SK-N-MC (cell line): ENCODE results near the gene MRPL54.

Experiments used
- EZH2 ChIP-seq: fragments of 200-600 bp; sonication (generic); IDR thresholded peaks from one replicate; pipeline ENCODE4 v1.6.1; 2017; ENCODE audit warnings: antibody characterized with exemption
- FOXP2 ChIP-seq: optimal IDR thresholded peaks from 2 replicates; pipeline ENCODE3; 2011; ENCODE audit warnings: mild to moderate bottlenecking, moderate library complexity; ENCODE audit not compliant: insufficient read depth; ENCODE audit errors: extremely low read length, control extremely low read depth
- POLR2AphosphoS5 ChIP-seq: IDR thresholded peaks from 2 replicates; pipeline ENCODE4 v1.6.1; 2012; ENCODE audit warnings: mild to moderate bottlenecking, low read depth, low read length, borderline replicate concordance

GRCh38 chr19:3775374-3775711 lies 12.9 kb downstream of the MRPL54 start:
- TF ChIP-seq EZH2 (no peak), POLR2AphosphoS5 (no peak), FOXP2 (no peak)
